Ectodermal cell (in vitro differentiated cells): ENCODE measurements around the gene DYRK1A.

Experiments used
- H3K27ac ChIP-seq: 2 replicates; pipeline ENCODE4 v1.7.0; 2013; ENCODE audit warnings: mild to moderate bottlenecking, low read depth, low read length; ENCODE audit not compliant: insufficient read depth, poor library complexity, severe bottlenecking
- H3K27me3 ChIP-seq: 2 replicates; pipeline ENCODE4 v1.7.0; 2013; ENCODE audit warnings: mild to moderate bottlenecking, low read length; ENCODE audit not compliant: insufficient read depth, control insufficient read depth, poor library complexity, severe bottlenecking
- H3K36me3 ChIP-seq: one replicate; pipeline ENCODE4 v1.7.0; 2013; ENCODE audit warnings: low read length; ENCODE audit not compliant: control insufficient read depth, insufficient read depth
- H3K4me1 ChIP-seq: one replicate; pipeline ENCODE4 v1.7.0; 2013; ENCODE audit warnings: low read length; ENCODE audit not compliant: control insufficient read depth, insufficient read depth
- H3K4me3 ChIP-seq: 2 replicates; pipeline ENCODE4 v1.7.0; 2013; ENCODE audit warnings: low read depth, low read length, control low read depth; ENCODE audit not compliant: insufficient read depth
- H3K9me3 ChIP-seq: 2 replicates; pipeline ENCODE4 v1.7.0; 2013; ENCODE audit warnings: mild to moderate bottlenecking, low read length, moderate library complexity; ENCODE audit not compliant: control insufficient read depth
- WGBS, 2 experiments: methylation state at CpG; one replicate each; pipeline ENCODE4 v1.1.7; 2013; ENCODE audit warnings: missing lambda C conversion rate in 2 of 2; 5-methylcytosine and 5-hydroxymethylcytosine counted together

DYRK1A gene

GRCh38 chr21:37574316-37574715 is 207.7 kb downstream of the DYRK1A start:
- Histone ChIP-seq H3K27ac (no peak overlapping the region), H3K4me3 (no peak overlapping the region), H3K4me1 (no peaks in the 10 kb centered on the region), H3K27me3 (no peaks in the 10 kb centered on the region), H3K36me3 (no peaks in the 10 kb centered on the region), H3K9me3 (no peaks in the 10 kb centered on the region)
- WGBS, 2 experiments, result 89 to 92% methylated on average over 6 of the region's 6 CpGs

GRCh38 chr21:37574751-37575150 is 208.2 kb downstream of the DYRK1A start:
- Histone ChIP-seq H3K4me1 (no peaks in the 10 kb centered on the region), H3K4me3 (no peak overlapping the region)

GRCh38 chr21:37575580-37575979 is 209.0 kb downstream of the DYRK1A start:
- 93% methylated on average over 11 of the region's 11 CpGs for WGBS, 2 experiments
- Histone ChIP-seq H3K9me3 (no peaks in the 10 kb centered on the region), H3K4me3 (no peak overlapping the region), H3K27me3 (no peaks in the 10 kb centered on the region), H3K27ac (no peak overlapping the region), H3K36me3 (no peaks in the 10 kb centered on the region), H3K4me1 (no peaks in the 10 kb centered on the region)

More at GRCh38 chr21:37574751-37575150, 208.2 kb downstream of the DYRK1A start:
- Histone ChIP-seq H3K27ac (no peak overlapping the region), H3K36me3 (no peaks in the 10 kb centered on the region), H3K9me3 (no peaks in the 10 kb centered on the region), H3K27me3 (no peaks in the 10 kb centered on the region)
- 94 to 96% methylated on average over 7 of the region's 7 CpGs for WGBS, 2 experiments
